IPS-20b (cell line): ENCODE results near the gene PRKD1.
"Not testable (repeated sequence)": the region's sequence is repeated elsewhere in the genome, so short reads cannot be mapped to it uniquely, and the experiment has no call there.

Experiments
- H3K27ac ChIP-seq: one replicate; pipeline ENCODE4 v1.5.1; 2013; ENCODE audit warnings: low read length
- H3K27me3 ChIP-seq: 2 replicates; pipeline ENCODE4 v1.6.1; 2013; ENCODE audit warnings: mild to moderate bottlenecking, low read length, inconsistent platforms; ENCODE audit not compliant: insufficient read depth
- H3K36me3 ChIP-seq: 2 replicates; pipeline ENCODE4 v1.6.1; 2013; ENCODE audit warnings: low read depth, mild to moderate bottlenecking, inconsistent platforms, low read length, moderate library complexity; ENCODE audit not compliant: insufficient read depth
- H3K4me1 ChIP-seq: 2 replicates; pipeline ENCODE4 v1.6.1; 2013; ENCODE audit warnings: mild to moderate bottlenecking, control low read depth, inconsistent platforms, low read length, moderate library complexity; ENCODE audit not compliant: insufficient read depth
- H3K4me3 ChIP-seq: 2 replicates; pipeline ENCODE4 v1.5.1; 2013; ENCODE audit warnings: mild to moderate bottlenecking, low read length, inconsistent platforms
- H3K9ac ChIP-seq: 2 replicates; pipeline ENCODE4 v1.6.1; 2013; ENCODE audit warnings: low read depth, mild to moderate bottlenecking, inconsistent platforms, low read length, moderate library complexity
- H3K9me3 ChIP-seq: 2 replicates; pipeline ENCODE4 v1.6.1; 2013; ENCODE audit warnings: mild to moderate bottlenecking, low read depth, low read length, inconsistent platforms; ENCODE audit not compliant: insufficient read depth

PRKD1 gene

GRCh38 chr14:29789475-29789874 is 138.2 kb downstream of the PRKD1 start:
- no peaks in the 10 kb centered on the region for H3K9me3 ChIP-seq
- H3K27me3 ChIP-seq, result no peaks in the 10 kb centered on the region
- no peak overlapping the region for H3K9ac ChIP-seq

GRCh38 chr14:29788093-29788492 is 139.6 kb downstream of the PRKD1 start:
- no peak overlapping the region for H3K4me3 ChIP-seq
- H3K27ac ChIP-seq, result no peak overlapping the region
- no peaks in the 10 kb centered on the region for H3K4me1 ChIP-seq
- no peaks in the 10 kb centered on the region for H3K36me3 ChIP-seq
- H3K9ac ChIP-seq, result no peak overlapping the region
- no peaks in the 10 kb centered on the region for H3K9me3 ChIP-seq
- H3K27me3 ChIP-seq, result no peaks in the 10 kb centered on the region

More at GRCh38 chr14:29789475-29789874, 138.2 kb downstream of the PRKD1 start:
- no peaks in the 10 kb centered on the region for H3K4me1 ChIP-seq
- no peaks in the 10 kb centered on the region for H3K36me3 ChIP-seq
- H3K4me3 ChIP-seq, result no peak overlapping the region
- no peak overlapping the region for H3K27ac ChIP-seq

- H3K27me3 ChIP-seq, result no peaks in the 10 kb centered on the region
- H3K4me1 ChIP-seq, result no peaks in the 10 kb centered on the region
- H3K36me3 ChIP-seq, result no peaks in the 10 kb centered on the region
- no peaks in the 10 kb centered on the region for H3K9me3 ChIP-seq
- no peak overlapping the region for H3K27ac ChIP-seq
- H3K9ac ChIP-seq, result no peak overlapping the region
- no peak overlapping the region for H3K4me3 ChIP-seq
Observed at GRCh38 chr14:29783556-29783955, 144.1 kb downstream of the PRKD1 start.

GRCh38 chr14:29782041-29782440 is 145.6 kb downstream of the PRKD1 start:
- Histone ChIP-seq H3K4me1 (no peaks in the 10 kb centered on the region), H3K27me3 (no peaks in the 10 kb centered on the region), H3K27ac (no peak overlapping the region), H3K4me3 (no peak overlapping the region), H3K36me3 (no peaks in the 10 kb centered on the region), H3K9ac (no peak overlapping the region), H3K9me3 (no peaks in the 10 kb centered on the region)

GRCh38 chr14:29777142-29777541 is 150.5 kb downstream of the PRKD1 start:
- H3K27me3 ChIP-seq, H3K9ac ChIP-seq, H3K4me3 ChIP-seq, H3K27ac ChIP-seq, H3K4me1 ChIP-seq, H3K36me3 ChIP-seq: not testable (repeated sequence)
- H3K9me3 ChIP-seq, result peaks cover 14% of the 10 kb centered on the region

- Histone ChIP-seq H3K9me3 (peaks cover 14% of the 10 kb centered on the region), H3K27me3 (no peaks in the 10 kb centered on the region)
Observed at GRCh38 chr14:29773990-29774389, 153.7 kb downstream of the PRKD1 start.

GRCh38 chr14:29763342-29763858 is 164.2 kb downstream of the PRKD1 start:
- Histone ChIP-seq H3K9me3 (no peaks in the 10 kb centered on the region), H3K4me3 (no peak overlapping the region), H3K27ac (no peak overlapping the region), H3K27me3 (no peaks in the 10 kb centered on the region), H3K36me3 (no peaks in the 10 kb centered on the region), H3K4me1 (peaks cover 17% of the 10 kb centered on the region; the same call in 1 of the 2 replicates), H3K9ac (no peak overlapping the region)

More at GRCh38 chr14:29773990-29774389, 153.7 kb downstream of the PRKD1 start:
- no peak overlapping the region for H3K9ac ChIP-seq
- no peaks in the 10 kb centered on the region for H3K36me3 ChIP-seq
- H3K4me1 ChIP-seq, result no peaks in the 10 kb centered on the region
- H3K27ac ChIP-seq, result no peak overlapping the region
- H3K4me3 ChIP-seq, result no peak overlapping the region

- H3K4me1 ChIP-seq, result peaks cover 4% of the 10 kb centered on the region; the same call in 1 of the 2 replicates
- no peak overlapping the region for H3K27ac ChIP-seq
- H3K36me3 ChIP-seq, result no peaks in the 10 kb centered on the region
- H3K9ac ChIP-seq, result no peak overlapping the region
- H3K4me3 ChIP-seq, result no peak overlapping the region
- H3K9me3 ChIP-seq, result no peaks in the 10 kb centered on the region
- H3K27me3 ChIP-seq, result no peaks in the 10 kb centered on the region
Observed at GRCh38 chr14:29759521-29760340, 167.9 kb downstream of the PRKD1 start.

GRCh38 chr14:29757711-29758233 is 169.9 kb downstream of the PRKD1 start:
- Histone ChIP-seq H3K27ac (no peak overlapping the region), H3K4me3 (no peak overlapping the region), H3K9me3 (no peaks in the 10 kb centered on the region), H3K9ac (no peak overlapping the region), H3K4me1 (no peaks in the 10 kb centered on the region), H3K36me3 (no peaks in the 10 kb centered on the region), H3K27me3 (no peaks in the 10 kb centered on the region)

GRCh38 chr14:29757188-29757680 is 170.4 kb downstream of the PRKD1 start:
- Histone ChIP-seq H3K9ac (no peak overlapping the region), H3K27ac (no peak overlapping the region), H3K36me3 (no peaks in the 10 kb centered on the region), H3K9me3 (no peaks in the 10 kb centered on the region), H3K27me3 (no peaks in the 10 kb centered on the region), H3K4me3 (no peak overlapping the region), H3K4me1 (no peaks in the 10 kb centered on the region)

- Histone ChIP-seq H3K27ac (no peak overlapping the region), H3K4me3 (no peak overlapping the region), H3K4me1 (no peaks in the 10 kb centered on the region), H3K27me3 (no peaks in the 10 kb centered on the region), H3K9ac (no peak overlapping the region), H3K9me3 (no peaks in the 10 kb centered on the region), H3K36me3 (no peaks in the 10 kb centered on the region)
Observed at GRCh38 chr14:29756019-29756385, 171.6 kb downstream of the PRKD1 start.
